SK-N-SH (cell line): Measurements from ENCODE around the gene S100A6. TPM values are rescaled to one million over a fixed set of nuclear protein-coding genes. Genes with fewer than 3 reads are reported as not detected.

ENCODE experiments used
- CTCF ChIA-PET: fragments of 300-600, 350-600 bp; formaldehyde crosslinking; extraction: SDS; loops from one replicate; lab custom pipeline; 2021; lab: Yijun Ruan, JAX
- POLR2A ChIA-PET: fragments of 350-600 bp; sonication (Branson Sonifier 250); formaldehyde crosslinking; extraction: SDS; loops from one replicate; lab custom pipeline; 2020; ENCODE audit warnings: antibody characterized with exemption, inconsistent platforms; lab: Yijun Ruan, JAX
- DNase-seq: peaks from one replicate; pipeline ENCODE4 v3.0.0; 2012
- H2AFZ ChIP-seq: fragments of 200-600 bp; sonication (generic); 2 replicates; pipeline ENCODE4 v1.8.1; 2016; ENCODE audit warnings: antibody characterized with exemption, mild to moderate bottlenecking, low read depth
- H3F3A ChIP-seq: fragments of 200-600 bp; sonication (generic); replicated peaks from 2 replicates; pipeline ENCODE3; 2016; ENCODE audit warnings: antibody characterized with exemption, mild to moderate bottlenecking; ENCODE audit not compliant: insufficient read depth
- H3K27ac ChIP-seq, 2 experiments: fragments of 200-500 bp in 1 of 2; fragments of 200-600 bp in 1 of 2; sonication (Bioruptor generic) in 1 of 2; sonication (generic), shearing (Covaris generic) in 1 of 2; 2 replicates each; pipeline versions ENCODE4 v1.5.1 to v1.6.1; 2014 to 2016; ENCODE audit warnings: low read depth in 2 of 2, inconsistent platforms in 1 of 2, low read length in 1 of 2, mild to moderate bottlenecking in 1 of 2, mixed read lengths in 1 of 2
- H3K27me3 ChIP-seq: fragments of 200-600 bp; sonication (generic), shearing (Covaris generic); 2 replicates; pipeline ENCODE4 v1.6.1; 2016; ENCODE audit warnings: mixed run types; ENCODE audit not compliant: insufficient read depth
- H3K36me3 ChIP-seq, 2 experiments: fragments of 200-500 bp in 1 of 2; fragments of 200-600 bp in 1 of 2; sonication (Bioruptor generic) in 1 of 2; sonication (generic) in 1 of 2; replicated peaks in 1 of 2; 2 replicates each; pipeline versions ENCODE3 to v1.5.1; 2014 to 2016; ENCODE audit warnings: low read length in 1 of 2, mild to moderate bottlenecking in 1 of 2; ENCODE audit not compliant: insufficient read depth in 2 of 2, control insufficient read depth in 1 of 2
- H3K4me1 ChIP-seq, 2 experiments: fragments of 200-500 bp in 1 of 2; fragments of 200-600 bp in 1 of 2; sonication (Bioruptor generic) in 1 of 2; sonication (generic), shearing (Covaris generic) in 1 of 2; 2 replicates each; pipeline versions ENCODE4 v1.5.1 to v1.6.1; 2014 to 2016; ENCODE audit warnings: low read depth in 1 of 2, low read length in 1 of 2, mixed run types in 1 of 2; ENCODE audit not compliant: insufficient read depth in 2 of 2, control insufficient read depth in 1 of 2
- H3K4me2 ChIP-seq: fragments of 200-600 bp; sonication (generic), shearing (Covaris generic); 2 replicates; pipeline ENCODE4 v1.6.1; 2017; ENCODE audit warnings: mixed run types
- H3K4me3 ChIP-seq, 2 experiments: fragments of 200-500 bp in 1 of 2; fragments of 200-600 bp in 1 of 2; sonication (Bioruptor generic) in 1 of 2; sonication (generic), shearing (Covaris generic) in 1 of 2; 2 replicates each; pipeline versions ENCODE4 v1.5.1 to v1.8.1; 2014 to 2016; ENCODE audit warnings: low read depth in 2 of 2, inconsistent platforms in 1 of 2, low read length in 1 of 2, mild to moderate bottlenecking in 1 of 2, mixed read lengths in 1 of 2, moderate library complexity in 1 of 2
- H3K79me2 ChIP-seq: fragments of 200-600 bp; sonication (generic); 2 replicates; pipeline ENCODE4 v1.8.1; 2017; ENCODE audit warnings: mild to moderate bottlenecking; ENCODE audit not compliant: insufficient read depth
- H3K9ac ChIP-seq: fragments of 200-600 bp; sonication (generic); 2 replicates; pipeline ENCODE4 v1.6.1; 2017; ENCODE audit warnings: mixed run types
- H3K9me2 ChIP-seq: fragments of 200-600 bp; sonication (generic); 2 replicates; pipeline ENCODE4 v1.6.1; 2017; ENCODE audit warnings: mixed run types
- H3K9me3 ChIP-seq: fragments of 200-600 bp; sonication (generic); 2 replicates; pipeline ENCODE4 v1.6.1; 2017; ENCODE audit warnings: mixed run types, mild to moderate bottlenecking, moderate library complexity
- H4K20me1 ChIP-seq: fragments of 200-600 bp; sonication (generic); 2 replicates; pipeline ENCODE4 v1.6.1; 2017; ENCODE audit warnings: mild to moderate bottlenecking, mixed run types; ENCODE audit not compliant: insufficient read depth
- CHD2 ChIP-seq: fragments of 150-350 bp; IDR thresholded peaks from 2 replicates; pipeline ENCODE4 v1.6.1; 2018; ENCODE audit warnings: low read length; ENCODE audit not compliant: partially characterized antibody
- ELF1 ChIP-seq: IDR thresholded peaks from 2 replicates; pipeline ENCODE4 v1.4.0; 2012
- EP300 ChIP-seq, 2 experiments: IDR thresholded peaks; 2 replicates each; pipeline versions ENCODE4 v1.4.0 to v1.6.1; 2012; ENCODE audit warnings: borderline replicate concordance in 1 of 2, low read depth in 1 of 2, low read length in 1 of 2
- EZH2phosphoT487 ChIP-seq: fragments of 200-600 bp; sonication (generic); IDR thresholded peaks from 2 replicates; pipeline ENCODE4 v1.6.1; 2017; ENCODE audit warnings: low read depth, mixed run types, mild to moderate bottlenecking, antibody characterized with exemption, moderate library complexity, borderline replicate concordance
- GATA2 ChIP-seq: sonication (generic); formaldehyde crosslinking; IDR thresholded peaks from 2 replicates; pipeline ENCODE4 v1.5.0; 2020; ENCODE audit warnings: mild to moderate bottlenecking, missing genetic modification reagents
- RFX5 ChIP-seq: IDR thresholded peaks from 2 replicates; pipeline ENCODE4 v1.6.1; 2012; ENCODE audit warnings: mild to moderate bottlenecking, improper control_type of control experiment, low read length
- RXRA ChIP-seq: IDR thresholded peaks from 2 replicates; pipeline ENCODE4 v1.4.0; 2012; ENCODE audit warnings: low read depth, mild to moderate bottlenecking, borderline replicate concordance
- SMC3 ChIP-seq: IDR thresholded peaks from 2 replicates; pipeline ENCODE4 v1.6.1; 2012; ENCODE audit warnings: low read depth, low read length, improper control_type of control experiment
- TEAD4 ChIP-seq: IDR thresholded peaks from 2 replicates; pipeline ENCODE4 v1.4.0; 2012; ENCODE audit warnings: mild to moderate bottlenecking, borderline replicate concordance; ENCODE audit not compliant: insufficient read depth
- YY1 ChIP-seq: IDR thresholded peaks from 2 replicates; pipeline ENCODE4 v1.4.0; 2012; ENCODE audit warnings: low read depth, mild to moderate bottlenecking
- WGBS: methylation state at CpG from one replicate; pipeline ENCODE4 v1.1.6; 2017; ENCODE audit warnings: low lambda C conversion rate; 5-methylcytosine and 5-hydroxymethylcytosine counted together
- polyA plus RNA-seq, 3 experiments: library from polyadenylated mRNA; depleted of rRNA; stranded (reverse); fragments of >200 nt; gene quantifications; 2 replicates each; pipeline ENCODE4 v1.2.3, GENCODE V29; 2012
- TF ChIP-seq, protein P1 (sequence below): IDR thresholded peaks from 2 replicates; pipeline ENCODE4 v1.4.0; 2012; ENCODE audit warnings: low read depth, borderline replicate concordance
- TF ChIP-seq, protein P2 (sequence below): IDR thresholded peaks from 2 replicates; pipeline ENCODE4 v1.6.1; 2012; ENCODE audit warnings: mild to moderate bottlenecking, low read depth, low read length, moderate library complexity
- TF ChIP-seq, protein P3 (sequence below): IDR thresholded peaks from 2 replicates; pipeline ENCODE4 v1.4.0; 2012; ENCODE audit warnings: low read depth

Gene S100A6
- polyA plus RNA-seq, 1 of the 3 experiments (the other 2 are of a cell fraction) = 895 TPM

DNA sequence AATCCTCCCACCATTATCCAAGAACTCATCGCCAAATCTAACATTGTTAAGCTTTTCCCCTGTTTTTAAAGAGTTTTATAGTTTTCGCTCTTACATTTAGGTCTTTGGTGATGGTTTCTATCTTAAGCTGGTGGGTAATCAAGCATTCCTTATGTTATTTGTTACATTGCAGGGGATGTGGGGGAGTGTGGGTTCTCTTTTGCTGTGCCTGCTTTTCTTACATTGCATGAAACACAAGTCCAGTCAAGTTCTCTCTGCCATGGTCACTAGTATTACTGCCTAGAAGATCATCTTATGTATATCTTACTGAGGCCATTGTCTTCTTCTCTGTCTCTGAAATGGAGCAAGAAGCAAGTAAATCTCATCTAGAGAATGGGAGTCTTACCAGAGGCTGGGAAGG is 48.1 kb downstream of the S100A6 start:
- no peaks in the 10 kb centered on the region for H3K9me3 ChIP-seq
- no peak overlapping the region for H2AFZ ChIP-seq
- no peaks in the 10 kb centered on the region for H3K79me2 ChIP-seq
- no peaks in the 10 kb centered on the region for H3K9me2 ChIP-seq
- ChIA-PET CTCF (interaction anchor here (1.4 to 16.0 kb wide), 3 partner anchors 21 to 134 kb away, joined by 4 to 336 read pairs (median 37); partner anchors contain the start of genes PGLYRP4 and S100A9), POLR2A (no interaction called here)
- H3K27ac ChIP-seq = no peak overlapping the region
- no peaks in the 10 kb centered on the region for H4K20me1 ChIP-seq
- no peak overlapping the region for H3K4me2 ChIP-seq
- H3K27me3 ChIP-seq = peaks cover 16% of the 10 kb centered on the region; the same call in 1 of the 2 replicates
- no peak overlapping the region for H3K9ac ChIP-seq
- H3K36me3 ChIP-seq = no peaks in the 10 kb centered on the region
- peaks cover 17 to 21% of the 10 kb centered on the region in 2 experiments; a peak in 3 of 4 replicates for H3K4me1 ChIP-seq
- H3F3A ChIP-seq = peaks cover 11% of the 10 kb centered on the region
- H3K4me3 ChIP-seq = no peak overlapping the region
- no peak for DNase-seq
- no peak for TF ChIP-seq YY1
- TF ChIP-seq RFX5 = no peak
- TF ChIP-seq, protein P1, sequence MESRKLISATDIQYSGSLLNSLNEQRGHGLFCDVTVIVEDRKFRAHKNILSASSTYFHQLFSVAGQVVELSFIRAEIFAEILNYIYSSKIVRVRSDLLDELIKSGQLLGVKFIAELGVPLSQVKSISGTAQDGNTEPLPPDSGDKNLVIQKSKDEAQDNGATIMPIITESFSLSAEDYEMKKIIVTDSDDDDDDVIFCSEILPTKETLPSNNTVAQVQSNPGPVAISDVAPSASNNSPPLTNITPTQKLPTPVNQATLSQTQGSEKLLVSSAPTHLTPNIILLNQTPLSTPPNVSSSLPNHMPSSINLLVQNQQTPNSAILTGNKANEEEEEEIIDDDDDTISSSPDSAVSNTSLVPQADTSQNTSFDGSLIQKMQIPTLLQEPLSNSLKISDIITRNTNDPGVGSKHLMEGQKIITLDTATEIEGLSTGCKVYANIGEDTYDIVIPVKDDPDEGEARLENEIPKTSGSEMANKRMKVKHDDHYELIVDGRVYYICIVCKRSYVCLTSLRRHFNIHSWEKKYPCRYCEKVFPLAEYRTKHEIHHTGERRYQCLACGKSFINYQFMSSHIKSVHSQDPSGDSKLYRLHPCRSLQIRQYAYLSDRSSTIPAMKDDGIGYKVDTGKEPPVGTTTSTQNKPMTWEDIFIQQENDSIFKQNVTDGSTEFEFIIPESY = no peak
- TF ChIP-seq SMC3 = no peak
- TF ChIP-seq, protein P2, sequence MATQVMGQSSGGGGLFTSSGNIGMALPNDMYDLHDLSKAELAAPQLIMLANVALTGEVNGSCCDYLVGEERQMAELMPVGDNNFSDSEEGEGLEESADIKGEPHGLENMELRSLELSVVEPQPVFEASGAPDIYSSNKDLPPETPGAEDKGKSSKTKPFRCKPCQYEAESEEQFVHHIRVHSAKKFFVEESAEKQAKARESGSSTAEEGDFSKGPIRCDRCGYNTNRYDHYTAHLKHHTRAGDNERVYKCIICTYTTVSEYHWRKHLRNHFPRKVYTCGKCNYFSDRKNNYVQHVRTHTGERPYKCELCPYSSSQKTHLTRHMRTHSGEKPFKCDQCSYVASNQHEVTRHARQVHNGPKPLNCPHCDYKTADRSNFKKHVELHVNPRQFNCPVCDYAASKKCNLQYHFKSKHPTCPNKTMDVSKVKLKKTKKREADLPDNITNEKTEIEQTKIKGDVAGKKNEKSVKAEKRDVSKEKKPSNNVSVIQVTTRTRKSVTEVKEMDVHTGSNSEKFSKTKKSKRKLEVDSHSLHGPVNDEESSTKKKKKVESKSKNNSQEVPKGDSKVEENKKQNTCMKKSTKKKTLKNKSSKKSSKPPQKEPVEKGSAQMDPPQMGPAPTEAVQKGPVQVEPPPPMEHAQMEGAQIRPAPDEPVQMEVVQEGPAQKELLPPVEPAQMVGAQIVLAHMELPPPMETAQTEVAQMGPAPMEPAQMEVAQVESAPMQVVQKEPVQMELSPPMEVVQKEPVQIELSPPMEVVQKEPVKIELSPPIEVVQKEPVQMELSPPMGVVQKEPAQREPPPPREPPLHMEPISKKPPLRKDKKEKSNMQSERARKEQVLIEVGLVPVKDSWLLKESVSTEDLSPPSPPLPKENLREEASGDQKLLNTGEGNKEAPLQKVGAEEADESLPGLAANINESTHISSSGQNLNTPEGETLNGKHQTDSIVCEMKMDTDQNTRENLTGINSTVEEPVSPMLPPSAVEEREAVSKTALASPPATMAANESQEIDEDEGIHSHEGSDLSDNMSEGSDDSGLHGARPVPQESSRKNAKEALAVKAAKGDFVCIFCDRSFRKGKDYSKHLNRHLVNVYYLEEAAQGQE = no peak
- TF ChIP-seq, protein P3, sequence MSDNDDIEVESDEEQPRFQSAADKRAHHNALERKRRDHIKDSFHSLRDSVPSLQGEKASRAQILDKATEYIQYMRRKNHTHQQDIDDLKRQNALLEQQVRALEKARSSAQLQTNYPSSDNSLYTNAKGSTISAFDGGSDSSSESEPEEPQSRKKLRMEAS = no peak
- TF ChIP-seq TEAD4 = no peak
- TF ChIP-seq EP300 (IDR thresholded peaks at IDR 0.05; ENCODE audit: borderline replicate concordance in 1 of 2, low read depth in 1 of 2, low read length in 1 of 2) = no peak
- TF ChIP-seq GATA2 (CRISPR knock-in tag) = no peak
- no peak for TF ChIP-seq CHD2
- no peak for TF ChIP-seq RXRA
- no peak for TF ChIP-seq EZH2phosphoT487
- no peak for TF ChIP-seq ELF1
- 92% methylated on average over 2 of the region's 2 CpGs for whole genome bisulfite sequencing
